Measurements from ENCODE around the gene DDX6.
A peak's percentile ranks its signal among the peaks of the same experiment; 100 is the strongest.
"Not testable (repeated sequence)": the region's sequence is repeated elsewhere in the genome, so short reads cannot be mapped to it uniquely, and the experiment has no call there.

The DDX6 gene

DNA sequence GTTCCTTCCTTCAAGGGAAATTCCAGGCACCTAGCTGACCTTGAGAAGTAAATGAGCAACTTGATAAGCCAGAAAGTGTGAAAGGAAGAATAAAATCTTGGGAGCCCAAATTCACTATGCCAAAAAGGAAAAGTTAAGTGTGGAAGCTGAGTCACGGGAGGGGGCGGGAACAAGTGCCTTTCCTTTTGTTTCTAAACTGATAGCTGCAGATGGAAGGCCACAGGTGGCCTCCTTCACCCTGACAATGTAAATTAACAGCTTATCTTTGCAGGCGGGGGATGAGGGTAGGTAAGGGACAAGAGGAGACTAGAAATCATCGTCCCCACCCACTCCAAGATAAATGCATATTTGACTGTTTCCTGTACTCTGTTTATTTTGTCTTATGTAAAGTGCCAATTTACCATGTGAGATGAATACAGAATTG lies 75.1 kb downstream of the DDX6 start:
- DNase-seq (ENCODE audit: low spot score in 2 of 2) = peak; percentile 12 to 32

DNA sequence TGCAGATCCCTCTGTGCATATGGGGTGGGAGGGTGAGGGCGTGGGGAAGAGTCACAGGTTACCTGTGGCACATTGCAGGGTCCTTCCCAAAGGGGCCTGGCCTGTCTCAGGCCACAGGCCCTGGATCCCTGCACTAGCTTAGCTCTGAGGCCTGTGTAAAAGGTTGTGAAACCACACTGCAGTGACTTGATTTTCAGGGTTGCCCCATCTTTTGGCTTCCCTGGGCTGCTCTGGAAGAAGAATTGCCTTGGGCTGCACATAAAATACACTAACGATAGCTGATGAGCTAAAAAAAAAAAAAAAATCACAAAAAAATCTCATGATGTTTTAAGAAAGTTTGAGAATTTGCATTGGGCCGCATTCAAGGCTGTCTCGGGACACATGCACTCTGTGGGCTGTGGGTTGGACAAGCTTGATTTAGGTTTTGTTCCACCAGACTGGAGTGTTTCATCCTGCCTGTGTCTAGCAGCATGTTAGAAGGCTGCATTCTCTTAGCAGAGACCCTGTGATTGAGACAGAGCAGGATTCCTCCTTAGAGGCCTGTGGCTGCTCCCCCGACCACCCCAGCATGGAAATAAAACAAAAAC lies 75.6 kb downstream of the DDX6 start:
- Histone ChIP-seq H3K9me3 (no peaks in the 10 kb centered on the region), H3K4me3 (no peak overlapping the region), H3K4me1 (peaks cover 31% of the 10 kb centered on the region), H3K27me3 (ENCODE audit: low read depth) (no peaks in the 10 kb centered on the region), H3K36me3 (replicated peaks) (peaks cover 7% of the 10 kb centered on the region; the same call in 1 of the 2 replicates)
- DNase-seq (ENCODE audit: low spot score in 2 of 2) = no peak
- in situ Hi-C loops (cut with MboI; ENCODE audit: low sequenced_read_pairs) = no loop called here

More for the DNA sequence above, 75.1 kb downstream of the DDX6 start:
- in situ Hi-C loops (cut with MboI; ENCODE audit: low sequenced_read_pairs) = no loop called here
- peaks cover 34% of the 10 kb centered on the region for H3K4me1 ChIP-seq
- H3K4me3 ChIP-seq = no peak overlapping the region
- H3K9me3 ChIP-seq = no peaks in the 10 kb centered on the region
- H3K27me3 ChIP-seq (ENCODE audit: low read depth) = no peaks in the 10 kb centered on the region
- H3K36me3 ChIP-seq (replicated peaks) = peaks cover 9% of the 10 kb centered on the region; the same call in 1 of the 2 replicates

- Histone ChIP-seq H3K4me3 (no peak overlapping the region), H3K27me3 (ENCODE audit: low read depth) (no peaks in the 10 kb centered on the region), H3K9me3 (no peaks in the 10 kb centered on the region), H3K4me1 (peaks cover 31% of the 10 kb centered on the region), H3K36me3 (replicated peaks) (peaks cover 7% of the 10 kb centered on the region; the same call in 1 of the 2 replicates)
- DNase-seq (ENCODE audit: low spot score in 2 of 2) = peak in 1 of 2 experiments; percentile 39
- in situ Hi-C loops (cut with MboI; ENCODE audit: low sequenced_read_pairs) = no loop called here
Measured at GRCh38 chr11:118714816-118715215, 76.1 kb downstream of the DDX6 start.

GRCh38 chr11:118714416-118714815 lies 76.5 kb downstream of the DDX6 start:
- H3K4me3 ChIP-seq; DNase-seq (ENCODE audit: low spot score in 2 of 2); H3K9me3 ChIP-seq; H3K36me3 ChIP-seq (replicated peaks); in situ Hi-C loops (cut with MboI; ENCODE audit: low sequenced_read_pairs); H3K27me3 ChIP-seq (ENCODE audit: low read depth): not testable (repeated sequence)
- peaks cover 31% of the 10 kb centered on the region for H3K4me1 ChIP-seq

GRCh38 chr11:118708296-118708695 lies 82.7 kb downstream of the DDX6 start:
- peaks cover 18% of the 10 kb centered on the region for H3K4me1 ChIP-seq
- DNase-seq (ENCODE audit: low spot score in 2 of 2) = no peak
- no peaks in the 10 kb centered on the region for H3K27me3 ChIP-seq (ENCODE audit: low read depth)
- no peaks in the 10 kb centered on the region for H3K9me3 ChIP-seq
- H3K4me3 ChIP-seq = no peak overlapping the region
- H3K36me3 ChIP-seq (replicated peaks) = no peaks in the 10 kb centered on the region
- in situ Hi-C loops (cut with MboI; ENCODE audit: low sequenced_read_pairs) = no loop called here

GRCh38 chr11:118706546-118706825 lies 84.5 kb downstream of the DDX6 start:
- Histone ChIP-seq H3K36me3 (replicated peaks) (no peaks in the 10 kb centered on the region), H3K9me3 (no peaks in the 10 kb centered on the region), H3K4me1 (peaks cover 26% of the 10 kb centered on the region), H3K4me3 (no peak overlapping the region), H3K27me3 (ENCODE audit: low read depth) (no peaks in the 10 kb centered on the region)
- DNase-seq (ENCODE audit: low spot score in 2 of 2) = no peak
- in situ Hi-C loops (cut with MboI; ENCODE audit: low sequenced_read_pairs) = no loop called here

- no peaks in the 10 kb centered on the region for H3K27me3 ChIP-seq (ENCODE audit: low read depth)
- no peaks in the 10 kb centered on the region for H3K36me3 ChIP-seq (replicated peaks)
- H3K4me3 ChIP-seq = no peak overlapping the region
- peaks cover 27% of the 10 kb centered on the region for H3K4me1 ChIP-seq
- in situ Hi-C loops (cut with MboI; ENCODE audit: low sequenced_read_pairs) = no loop called here
- no peaks in the 10 kb centered on the region for H3K9me3 ChIP-seq
- peak in 1 of 2 experiments; percentile 70 for DNase-seq (ENCODE audit: low spot score in 2 of 2)
Measured at GRCh38 chr11:118705791-118706545, 85.0 kb downstream of the DDX6 start.

DNA sequence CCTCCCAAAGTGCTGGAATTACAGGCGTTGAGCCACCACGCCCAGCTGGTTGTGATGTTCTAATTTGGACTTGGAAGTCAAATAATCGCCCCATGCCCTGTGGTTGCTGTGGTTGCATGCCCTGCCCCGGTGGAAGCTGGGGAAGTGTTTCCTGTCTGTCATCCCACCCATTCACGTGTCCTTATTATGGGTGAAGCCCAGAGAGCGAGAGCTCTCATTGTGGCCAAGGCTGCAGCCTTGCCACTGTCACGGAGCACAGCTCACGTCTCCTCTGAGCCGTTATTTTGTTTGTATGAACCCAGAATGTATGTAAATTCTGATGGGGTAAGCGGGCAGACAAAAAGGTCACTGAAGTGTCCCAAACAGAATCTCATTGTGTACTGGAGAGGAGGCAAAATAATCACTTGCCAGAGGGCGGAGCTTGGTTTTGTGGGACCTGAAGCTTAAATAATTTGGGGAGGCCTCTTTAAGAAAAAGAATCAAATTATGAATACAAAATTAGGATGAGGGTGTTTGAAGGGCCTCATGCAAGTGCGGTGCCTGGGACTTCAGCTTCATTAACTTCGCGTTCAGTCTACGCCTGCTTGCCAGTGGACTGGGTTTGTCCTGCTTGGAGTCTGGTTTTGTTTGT lies 85.7 kb downstream of the DDX6 start:
- peaks cover 27% of the 10 kb centered on the region for H3K4me1 ChIP-seq
- no peaks in the 10 kb centered on the region for H3K36me3 ChIP-seq (replicated peaks)
- peak; percentile 63 to 66 for DNase-seq (ENCODE audit: low spot score in 2 of 2)

DNA sequence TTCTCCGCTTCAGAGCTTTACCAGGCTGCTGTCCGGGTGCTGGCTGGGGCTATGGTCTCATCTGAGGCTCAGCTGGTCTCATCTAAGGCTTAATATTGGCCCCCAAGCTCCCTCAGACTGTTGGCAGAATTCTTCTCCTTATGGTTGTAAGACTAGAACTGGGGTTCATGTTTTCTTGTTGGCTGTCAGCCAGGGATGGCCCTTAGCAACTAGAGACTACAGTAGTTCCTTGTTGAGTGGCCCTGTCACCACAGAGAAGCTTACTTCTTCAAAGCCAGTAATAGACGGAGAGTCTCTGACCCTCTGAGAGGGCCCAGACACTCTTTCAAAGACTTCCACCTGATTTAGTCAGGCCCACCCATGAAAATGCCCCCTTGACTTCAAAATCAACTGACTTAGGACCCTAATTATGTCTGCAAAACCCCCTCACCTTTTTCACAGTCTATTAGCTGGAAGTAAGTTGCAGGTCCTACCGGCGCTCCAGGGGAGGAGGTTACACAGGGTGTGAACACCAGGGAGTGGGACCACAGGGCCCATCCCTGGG lies 87.3 kb downstream of the DDX6 start:
- Histone ChIP-seq H3K9me3 (no peaks in the 10 kb centered on the region), H3K36me3 (replicated peaks) (no peaks in the 10 kb centered on the region), H3K27me3 (ENCODE audit: low read depth) (no peaks in the 10 kb centered on the region), H3K4me3 (no peak overlapping the region), H3K4me1 (peaks cover 27% of the 10 kb centered on the region)
- DNase-seq (ENCODE audit: low spot score in 2 of 2) = no peak
- in situ Hi-C loops (cut with MboI; ENCODE audit: low sequenced_read_pairs) = no loop called here

More for the DNA sequence above, 85.7 kb downstream of the DDX6 start:
- H3K4me3 ChIP-seq = no peak overlapping the region
- no peaks in the 10 kb centered on the region for H3K27me3 ChIP-seq (ENCODE audit: low read depth)
- in situ Hi-C loops (cut with MboI; ENCODE audit: low sequenced_read_pairs) = no loop called here
- H3K9me3 ChIP-seq = no peaks in the 10 kb centered on the region

DNA sequence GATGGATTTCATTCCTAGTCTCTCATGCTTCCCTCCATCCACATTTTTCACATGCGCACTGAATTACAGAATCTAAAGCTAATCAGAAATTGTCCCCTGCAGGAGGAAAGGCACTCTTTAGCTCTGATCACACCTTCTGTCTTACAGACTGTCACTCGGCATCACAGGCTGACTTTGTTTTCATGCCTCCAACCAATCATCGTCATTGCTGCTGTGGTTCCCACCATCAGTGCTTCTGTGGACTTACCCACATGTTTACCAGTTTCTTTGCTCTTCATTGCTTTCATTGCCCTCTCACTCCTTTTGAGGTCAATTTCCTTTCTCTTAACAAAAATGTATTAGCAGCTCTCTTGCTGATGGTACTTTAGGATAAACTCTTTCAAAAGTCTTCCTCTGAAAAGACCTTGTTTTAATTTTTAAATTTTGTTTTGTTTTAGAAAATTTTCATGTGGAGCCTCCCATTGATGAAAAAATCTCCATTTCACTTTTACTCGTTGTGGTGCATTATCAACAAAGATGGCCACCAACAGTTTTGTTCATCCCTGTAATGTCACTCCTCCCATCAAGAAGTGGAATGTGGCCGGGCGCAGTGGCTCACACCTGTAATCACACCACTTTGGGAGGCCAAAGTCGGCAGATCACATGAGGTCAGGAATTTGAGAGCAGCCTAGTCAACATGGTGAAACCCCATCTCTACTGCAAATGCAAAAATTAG lies 91.3 kb downstream of the DDX6 start:
- peaks cover 13% of the 10 kb centered on the region for H3K4me1 ChIP-seq
- no peaks in the 10 kb centered on the region for H3K36me3 ChIP-seq (replicated peaks)
- in situ Hi-C loops (cut with MboI; ENCODE audit: low sequenced_read_pairs) = no loop called here
- DNase-seq (ENCODE audit: low spot score in 2 of 2) = no peak
- no peak overlapping the region for H3K4me3 ChIP-seq
- no peaks in the 10 kb centered on the region for H3K27me3 ChIP-seq (ENCODE audit: low read depth)
- H3K9me3 ChIP-seq = no peaks in the 10 kb centered on the region

Measured in HAP-1 (cell line).